GM12872 (cell line): ENCODE data around the gene DIP2C.

ENCODE experiments used
- CTCF ChIP-seq: IDR thresholded peaks from 3 replicates; pipeline ENCODE4 v1.5.1; 2011; ENCODE audit warnings: low read depth, mild to moderate bottlenecking, low read length, moderate library complexity; ENCODE audit not compliant: insufficient read depth

The DIP2C gene

GRCh38 chr10:435397-435796 is 254.1 kb downstream of the DIP2C start:
- TF ChIP-seq CTCF: no peak

GRCh38 chr10:429696-430095 is 259.8 kb downstream of the DIP2C start:
- TF ChIP-seq CTCF: no peak

GRCh38 chr10:427761-428519 is 261.5 kb downstream of the DIP2C start:
- no peak for TF ChIP-seq CTCF

GRCh38 chr10:423178-423577 is 266.3 kb downstream of the DIP2C start:
- TF ChIP-seq CTCF: no peak

- no peak for TF ChIP-seq CTCF
Observed at GRCh38 chr10:422675-423074, 266.8 kb downstream of the DIP2C start.

GRCh38 chr10:422241-422640 is 267.2 kb downstream of the DIP2C start:
- no peak for TF ChIP-seq CTCF

- TF ChIP-seq CTCF: no peak
Observed at GRCh38 chr10:421170-421569, 268.3 kb downstream of the DIP2C start.
